ENCODE results near the gene SETDB1. TPM values are rescaled to one million over a fixed set of nuclear protein-coding genes. Genes with fewer than 3 reads are reported as not detected.
A peak's percentile ranks its signal among the peaks of the same experiment; 100 is the strongest.

Gene SETDB1
- total RNA-seq, 4 donors from 2014 or later: 24.9 to 30.2 (median 27.7) TPM

DNA sequence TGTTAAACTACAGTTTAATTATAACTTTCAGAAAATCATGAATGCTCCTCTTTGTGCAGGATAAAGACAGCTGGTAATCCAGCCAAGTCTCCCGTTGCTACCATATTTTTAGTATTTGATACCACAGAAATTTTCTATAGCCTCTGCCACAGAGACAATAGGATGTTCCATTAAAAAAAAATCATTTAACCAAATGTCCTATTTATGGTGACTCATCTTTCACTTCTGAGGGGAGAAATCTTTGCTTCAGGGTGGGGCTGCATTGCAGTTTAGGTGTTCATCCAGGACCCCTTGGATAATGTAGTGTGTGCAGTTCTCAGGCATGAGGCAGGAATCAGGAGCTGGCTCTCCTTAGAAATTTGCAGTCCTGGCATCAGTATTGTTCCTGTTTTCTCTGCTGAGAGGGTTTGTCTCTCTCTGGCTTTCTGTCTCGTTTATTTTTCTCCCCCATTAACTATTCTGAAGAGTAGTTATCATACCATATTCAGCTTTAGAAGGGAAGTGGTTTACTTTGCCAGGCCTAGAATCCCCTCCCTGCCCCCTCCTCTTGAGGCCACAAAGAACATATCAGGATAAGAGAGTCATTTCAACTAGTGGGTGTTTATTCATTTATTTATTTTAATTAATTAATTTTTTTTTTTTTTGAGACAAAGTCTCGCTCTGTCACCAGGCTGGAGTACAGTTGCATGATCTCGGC lies 85.1 kb downstream of the SETDB1 start:
- intact Hi-C loops (cut with DNase I): no loop called here
- TF ChIP-seq POLR2AphosphoS5 (IDR thresholded peaks at IDR 0.05): no peak
- 75% methylated on average over 4 of the region's 4 CpGs for WGBS
- H3K27ac ChIP-seq (replicated peaks in 1 of 4): peak overlapping the region in 1 of 4 donors; percentile 3
- H3K36me3 ChIP-seq: peaks cover 0 to 6% (median 2%) of the 10 kb centered on the region in 4 donors
- DNase-seq (ENCODE audit: extremely low spot score): no peak
- no peaks in the 10 kb centered on the region for H3K9me3 ChIP-seq
- peaks cover 35 to 52% (median 48%) of the 10 kb centered on the region in 4 donors for H3K4me1 ChIP-seq
- H3K4me3 ChIP-seq: no peak overlapping the region
- H3K27me3 ChIP-seq: no peaks in the 10 kb centered on the region

DNA sequence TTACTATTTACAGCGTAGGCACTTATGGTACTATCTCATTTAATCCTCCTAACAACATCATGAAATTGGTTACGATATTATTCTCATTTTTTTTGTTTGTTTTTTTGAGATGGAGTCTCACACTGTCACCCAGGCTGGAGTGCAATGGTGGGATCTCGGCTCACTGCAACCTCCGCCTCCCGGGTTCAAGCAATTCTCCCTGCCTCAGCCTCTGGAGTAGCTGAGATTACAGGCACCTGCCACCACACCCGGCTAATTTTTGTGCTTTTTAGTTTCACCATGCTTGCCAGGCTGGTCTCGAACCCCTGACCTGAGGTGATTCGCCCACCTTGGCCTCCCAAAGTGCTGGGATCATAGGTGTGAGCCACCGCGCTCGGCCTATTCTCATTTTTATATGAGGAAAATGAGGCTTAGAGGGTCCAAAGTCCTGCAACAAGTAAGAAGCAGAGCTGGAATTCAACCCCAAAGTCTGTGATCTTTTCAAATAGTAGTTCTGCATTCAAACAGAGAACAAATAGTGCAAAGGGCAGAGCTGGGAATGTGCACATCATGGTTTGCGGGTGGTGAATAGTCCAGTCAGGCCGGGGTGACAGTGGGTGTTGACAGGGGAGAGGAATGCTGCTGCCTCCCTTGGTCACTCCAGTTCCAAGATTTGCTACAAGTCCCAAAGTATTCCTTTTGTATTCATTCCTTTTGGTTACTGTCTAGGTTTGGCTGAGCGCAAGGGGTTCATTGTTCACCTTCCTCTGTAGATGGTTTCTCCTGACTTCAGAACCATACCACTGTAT lies 86.7 kb downstream of the SETDB1 start:
- H3K27me3 ChIP-seq: no peaks in the 10 kb centered on the region
- H3K9me3 ChIP-seq: no peaks in the 10 kb centered on the region
- peak overlapping the region in 3 of 4 donors; percentile 2 to 18 (median 3) for H3K27ac ChIP-seq (replicated peaks in 1 of 4)
- intact Hi-C loops (cut with DNase I): no loop called here
- H3K4me3 ChIP-seq: no peak overlapping the region
- H3K36me3 ChIP-seq: peaks cover 0 to 14% (median 3%) of the 10 kb centered on the region in 4 donors
- WGBS: 91% methylated on average over 14 of the region's 14 CpGs
- TF ChIP-seq POLR2AphosphoS5 (IDR thresholded peaks at IDR 0.05): no peak
- no peak for TF ChIP-seq EP300 (IDR thresholded peaks at IDR 0.05)
- TF ChIP-seq, protein P1, sequence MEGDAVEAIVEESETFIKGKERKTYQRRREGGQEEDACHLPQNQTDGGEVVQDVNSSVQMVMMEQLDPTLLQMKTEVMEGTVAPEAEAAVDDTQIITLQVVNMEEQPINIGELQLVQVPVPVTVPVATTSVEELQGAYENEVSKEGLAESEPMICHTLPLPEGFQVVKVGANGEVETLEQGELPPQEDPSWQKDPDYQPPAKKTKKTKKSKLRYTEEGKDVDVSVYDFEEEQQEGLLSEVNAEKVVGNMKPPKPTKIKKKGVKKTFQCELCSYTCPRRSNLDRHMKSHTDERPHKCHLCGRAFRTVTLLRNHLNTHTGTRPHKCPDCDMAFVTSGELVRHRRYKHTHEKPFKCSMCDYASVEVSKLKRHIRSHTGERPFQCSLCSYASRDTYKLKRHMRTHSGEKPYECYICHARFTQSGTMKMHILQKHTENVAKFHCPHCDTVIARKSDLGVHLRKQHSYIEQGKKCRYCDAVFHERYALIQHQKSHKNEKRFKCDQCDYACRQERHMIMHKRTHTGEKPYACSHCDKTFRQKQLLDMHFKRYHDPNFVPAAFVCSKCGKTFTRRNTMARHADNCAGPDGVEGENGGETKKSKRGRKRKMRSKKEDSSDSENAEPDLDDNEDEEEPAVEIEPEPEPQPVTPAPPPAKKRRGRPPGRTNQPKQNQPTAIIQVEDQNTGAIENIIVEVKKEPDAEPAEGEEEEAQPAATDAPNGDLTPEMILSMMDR (IDR thresholded peaks at IDR 0.05): no peak
- TF ChIP-seq POLR2A (IDR thresholded peaks at IDR 0.05; ENCODE audit: low read depth): no peak
- no peak for DNase-seq (ENCODE audit: extremely low spot score)
- peaks cover 24 to 41% (median 35%) of the 10 kb centered on the region in 4 donors for H3K4me1 ChIP-seq

DNA sequence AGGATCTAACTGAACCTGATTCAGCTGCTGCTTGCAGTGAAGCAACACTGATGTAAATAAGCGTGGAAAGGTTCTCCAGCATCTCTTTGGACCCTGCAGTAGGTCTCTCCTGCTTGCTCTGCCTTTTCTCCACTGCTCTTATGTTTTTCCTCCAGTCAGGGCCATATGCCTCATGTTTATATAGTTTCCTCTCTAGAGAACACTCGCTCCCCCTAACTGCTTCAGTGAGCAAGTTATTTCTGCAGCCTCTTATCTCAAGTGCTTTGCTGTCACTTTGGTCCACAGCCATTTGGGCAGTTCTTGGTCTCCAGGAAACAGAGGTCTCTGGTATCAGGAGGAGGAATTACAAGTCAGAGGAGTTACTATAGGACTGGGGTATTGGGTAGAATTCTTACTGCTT lies 87.4 kb downstream of the SETDB1 start:
- DNase-seq (ENCODE audit: extremely low spot score): no peak
- 52% methylated on average over 2 of the region's 2 CpGs for WGBS
- peaks cover 3 to 20% (median 8%) of the 10 kb centered on the region in 4 donors for H3K36me3 ChIP-seq

More for the DNA sequence above, 87.4 kb downstream of the SETDB1 start:
- H3K9me3 ChIP-seq: no peaks in the 10 kb centered on the region
- H3K4me1 ChIP-seq: peaks cover 23 to 39% (median 34%) of the 10 kb centered on the region in 4 donors
- H3K4me3 ChIP-seq: no peak overlapping the region
- TF ChIP-seq POLR2AphosphoS5 (IDR thresholded peaks at IDR 0.05): no peak
- no peak for TF ChIP-seq EP300 (IDR thresholded peaks at IDR 0.05)
- no peaks in the 10 kb centered on the region for H3K27me3 ChIP-seq
- intact Hi-C loops (cut with DNase I): no loop called here
- peak overlapping the region in 2 of 4 donors; percentile 2 to 3 for H3K27ac ChIP-seq (replicated peaks in 1 of 4)

Other genes with a start within 250 kb of the SETDB1 start
- 10 to 100 TPM; 16.2 to 23.9 (median 21.6) TPM for gene GOLPH3L, start 229.2 kb upstream of the SETDB1 start, total RNA-seq
- under 1 TPM in 2 of 4 donors, not detected in 2; 0.33 to 0.58 TPM for gene HORMAD1, start 205.5 kb upstream of the SETDB1 start, total RNA-seq
- gene CTSS, start 160.6 kb upstream of the SETDB1 start, total RNA-seq: 10 to 100 TPM; 20.2 to 82.7 (median 45.2) TPM
- gene CTSK, start 118.1 kb upstream of the SETDB1 start, total RNA-seq: 10 to 100 TPM; 29.5 to 49.3 (median 32.7) TPM
- 10 to 100 TPM; 39.5 to 44.5 (median 42.1) TPM for gene ARNT, start 49.8 kb upstream of the SETDB1 start, total RNA-seq
- not detected for gene CTXND2, start 39.2 kb upstream of the SETDB1 start, total RNA-seq
- 100 to 1,000 TPM in 3 of 4 donors, 10 to 100 TPM in 1; 91.8 to 130 (median 117) TPM for gene CERS2, start 48.5 kb downstream of the SETDB1 start, total RNA-seq
- gene ANXA9, start 55.9 kb downstream of the SETDB1 start, total RNA-seq: under 1 TPM; 0.13 to 0.42 (median 0.34) TPM
- gene MINDY1, start 80.5 kb downstream of the SETDB1 start, total RNA-seq: 10 to 100 TPM; 21.6 to 31.7 (median 27.0) TPM
- gene PRUNE1, start 82.1 kb downstream of the SETDB1 start, total RNA-seq: 10 to 100 TPM; 17.4 to 40.7 (median 23.1) TPM
- gene BNIPL, start 110.2 kb downstream of the SETDB1 start, total RNA-seq: under 1 TPM; under 0.01 to 0.17 (median 0.12) TPM
- gene C1orf56, start 121.4 kb downstream of the SETDB1 start, total RNA-seq: 1 to 10 TPM; 4.3 to 8.7 (median 8.2) TPM
- gene CDC42SE1, start 133.3 kb downstream of the SETDB1 start, total RNA-seq: 10 to 100 TPM; 41.1 to 58.2 (median 49.6) TPM
- 1 to 10 TPM in 2 of 4 donors, under 1 TPM in 2; 0.78 to 1.7 (median 1.2) TPM for gene MLLT11, start 134.0 kb downstream of the SETDB1 start, total RNA-seq
- gene GABPB2, start 144.4 kb downstream of the SETDB1 start, total RNA-seq: 10 to 100 TPM; 16.1 to 25.7 (median 20.9) TPM
- 10 to 100 TPM in 1 of 4 donors, 1 to 10 TPM in 3; 5.3 to 12.2 (median 7.3) TPM for gene SEMA6C, start 220.3 kb downstream of the SETDB1 start, total RNA-seq
- gene TNFAIP8L2, start 230.3 kb downstream of the SETDB1 start, total RNA-seq: 1 to 10 TPM; 2.8 to 8.3 (median 5.0) TPM
- 10 to 100 TPM; 10.9 to 23.5 (median 12.6) TPM for gene LYSMD1, start 239.5 kb downstream of the SETDB1 start, total RNA-seq
- 10 to 100 TPM; 11.2 to 39.3 (median 21.4) TPM for gene SCNM1, start 239.8 kb downstream of the SETDB1 start, total RNA-seq
- gene TMOD4, start 249.6 kb downstream of the SETDB1 start, total RNA-seq: 1 to 10 TPM in 2 of 4 donors, not detected in 2; 1.5 to 1.6 TPM

Measured in esophagus muscularis mucosa (tissue), 4 donors.